ENCODE results near the gene MRPL11.

Gene MRPL11

GRCh38 chr11:66415423-66415822 is 23.2 kb downstream of the MRPL11 start:
- Histone ChIP-seq H3K9me3 (ENCODE audit: insufficient read depth, low read depth, low read length) (no peaks in the 10 kb centered on the region), H3K4me3 (ENCODE audit: low read length, poor library complexity, severe bottlenecking) (no peak overlapping the region), H3F3A (ENCODE audit: low read depth) (no peaks in the 10 kb centered on the region), H4K20me1 (ENCODE audit: insufficient read depth, low read length, poor library complexity, severe bottlenecking) (peaks cover 5% of the 10 kb centered on the region), H3K79me2 (ENCODE audit: insufficient read depth, low read length) (peaks cover 4% of the 10 kb centered on the region; the same call in 1 of the 2 replicates), H3K27me3 (ENCODE audit: insufficient read depth, low read length, poor library complexity, severe bottlenecking) (no peaks in the 10 kb centered on the region), H2AFZ (ENCODE audit: low read length) (no peak overlapping the region), H3K9me2 (replicated peaks; ENCODE audit: low read depth, low read length) (no peaks in the 10 kb centered on the region), H3K36me3 (ENCODE audit: insufficient read depth, low read length) (no peaks in the 10 kb centered on the region), H3K4me2 (ENCODE audit: low read depth, low read length, poor library complexity, severe bottlenecking) (no peak overlapping the region), H3K4me1 (ENCODE audit: insufficient read depth, low read length, poor library complexity, severe bottlenecking) (peaks cover 9% of the 10 kb centered on the region), H3K9ac (ENCODE audit: low read depth, low read length, poor library complexity, severe bottlenecking) (no peak overlapping the region)
- no peak for TF ChIP-seq EZH2phosphoT487 (IDR thresholded peaks at IDR 0.05; ENCODE audit: borderline replicate concordance)
- TF ChIP-seq CTCF (conservative IDR thresholded peaks at IDR 0.05; ENCODE audit: low read length) = no peak

GRCh38 chr11:66414120-66414934 is 24.3 kb downstream of the MRPL11 start:
- Histone ChIP-seq H3K9me2 (replicated peaks; ENCODE audit: low read depth, low read length) (no peaks in the 10 kb centered on the region), H3K4me3 (ENCODE audit: low read length, poor library complexity, severe bottlenecking) (no peak overlapping the region), H3K9me3 (ENCODE audit: insufficient read depth, low read depth, low read length) (no peaks in the 10 kb centered on the region), H2AFZ (ENCODE audit: low read length) (no peak overlapping the region), H3K36me3 (ENCODE audit: insufficient read depth, low read length) (no peaks in the 10 kb centered on the region), H4K20me1 (ENCODE audit: insufficient read depth, low read length, poor library complexity, severe bottlenecking) (peaks cover 5% of the 10 kb centered on the region), H3K4me1 (ENCODE audit: insufficient read depth, low read length, poor library complexity, severe bottlenecking) (peaks cover 18% of the 10 kb centered on the region), H3K27me3 (ENCODE audit: insufficient read depth, low read length, poor library complexity, severe bottlenecking) (no peaks in the 10 kb centered on the region), H3K9ac (ENCODE audit: low read depth, low read length, poor library complexity, severe bottlenecking) (peak overlapping the region; percentile 9), H3F3A (ENCODE audit: low read depth) (no peaks in the 10 kb centered on the region), H3K79me2 (ENCODE audit: insufficient read depth, low read length) (peaks cover 12% of the 10 kb centered on the region; the same call in 1 of the 2 replicates), H3K4me2 (ENCODE audit: low read depth, low read length, poor library complexity, severe bottlenecking) (peak overlapping the region; percentile 92)
- TF ChIP-seq CTCF (conservative IDR thresholded peaks at IDR 0.05; ENCODE audit: low read length) (no peak), EZH2phosphoT487 (IDR thresholded peaks at IDR 0.05; ENCODE audit: borderline replicate concordance) (no peak)

GRCh38 chr11:66413167-66413566 is 25.5 kb downstream of the MRPL11 start:
- no peaks in the 10 kb centered on the region for H3K9me2 ChIP-seq (replicated peaks; ENCODE audit: low read depth, low read length)
- peaks cover under 1% of the 10 kb centered on the region for H4K20me1 ChIP-seq (ENCODE audit: insufficient read depth, low read length, poor library complexity, severe bottlenecking)
- H3F3A ChIP-seq (ENCODE audit: low read depth) = no peaks in the 10 kb centered on the region
- H3K36me3 ChIP-seq (ENCODE audit: insufficient read depth, low read length) = no peaks in the 10 kb centered on the region
- no peaks in the 10 kb centered on the region for H3K9me3 ChIP-seq (ENCODE audit: insufficient read depth, low read depth, low read length)
- peaks cover 21% of the 10 kb centered on the region for H3K4me1 ChIP-seq (ENCODE audit: insufficient read depth, low read length, poor library complexity, severe bottlenecking)
- peaks cover 13% of the 10 kb centered on the region; the same call in 1 of the 2 replicates for H3K79me2 ChIP-seq (ENCODE audit: insufficient read depth, low read length)
- TF ChIP-seq CTCF (conservative IDR thresholded peaks at IDR 0.05; ENCODE audit: low read length) (no peak), EZH2phosphoT487 (IDR thresholded peaks at IDR 0.05; ENCODE audit: borderline replicate concordance) (no peak)
- no peak overlapping the region for H3K9ac ChIP-seq (ENCODE audit: low read depth, low read length, poor library complexity, severe bottlenecking)
- no peak overlapping the region for H2AFZ ChIP-seq (ENCODE audit: low read length)
- H3K4me2 ChIP-seq (ENCODE audit: low read depth, low read length, poor library complexity, severe bottlenecking) = peak overlapping the region; percentile 92
- no peaks in the 10 kb centered on the region for H3K27me3 ChIP-seq (ENCODE audit: insufficient read depth, low read length, poor library complexity, severe bottlenecking)
- no peak overlapping the region for H3K4me3 ChIP-seq (ENCODE audit: low read length, poor library complexity, severe bottlenecking)
